ENCODE measurements around the gene NFIA.

DNA sequence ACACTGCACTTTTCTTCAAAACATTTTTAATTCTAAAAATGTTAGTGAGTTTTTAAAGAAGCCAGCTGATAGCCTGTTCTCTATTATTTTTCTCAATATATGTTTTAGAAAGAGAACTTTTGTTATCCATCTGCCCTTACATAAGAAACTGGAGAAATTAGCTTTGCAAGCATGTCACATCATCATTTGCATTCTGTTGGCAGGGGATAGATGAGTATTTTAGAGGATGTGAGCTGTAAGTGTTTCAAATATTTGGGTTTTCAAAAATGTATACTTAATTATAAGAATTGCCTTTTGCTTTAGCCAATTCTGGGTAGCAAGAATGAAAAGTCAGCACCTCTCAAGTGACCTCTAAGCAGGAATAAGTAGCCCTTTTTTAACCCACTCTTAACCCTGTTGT lies 7.4 kb downstream of the NFIA start:
- TF ChIP-seq SIN3A (IDR thresholded peaks at IDR 0.05; ENCODE audit: borderline replicate concordance, insufficient read depth, low read depth, low read length) (no peak), REST (IDR thresholded peaks at IDR 0.05; ENCODE audit: insufficient read depth in 1 of 2, low read depth in 2 of 2, low read length in 1 of 2) (no peak), POLR2AphosphoS5 (IDR thresholded peaks at IDR 0.05; ENCODE audit: low read depth, low read length) (no peak)
- TF ChIP-seq, protein P1, sequence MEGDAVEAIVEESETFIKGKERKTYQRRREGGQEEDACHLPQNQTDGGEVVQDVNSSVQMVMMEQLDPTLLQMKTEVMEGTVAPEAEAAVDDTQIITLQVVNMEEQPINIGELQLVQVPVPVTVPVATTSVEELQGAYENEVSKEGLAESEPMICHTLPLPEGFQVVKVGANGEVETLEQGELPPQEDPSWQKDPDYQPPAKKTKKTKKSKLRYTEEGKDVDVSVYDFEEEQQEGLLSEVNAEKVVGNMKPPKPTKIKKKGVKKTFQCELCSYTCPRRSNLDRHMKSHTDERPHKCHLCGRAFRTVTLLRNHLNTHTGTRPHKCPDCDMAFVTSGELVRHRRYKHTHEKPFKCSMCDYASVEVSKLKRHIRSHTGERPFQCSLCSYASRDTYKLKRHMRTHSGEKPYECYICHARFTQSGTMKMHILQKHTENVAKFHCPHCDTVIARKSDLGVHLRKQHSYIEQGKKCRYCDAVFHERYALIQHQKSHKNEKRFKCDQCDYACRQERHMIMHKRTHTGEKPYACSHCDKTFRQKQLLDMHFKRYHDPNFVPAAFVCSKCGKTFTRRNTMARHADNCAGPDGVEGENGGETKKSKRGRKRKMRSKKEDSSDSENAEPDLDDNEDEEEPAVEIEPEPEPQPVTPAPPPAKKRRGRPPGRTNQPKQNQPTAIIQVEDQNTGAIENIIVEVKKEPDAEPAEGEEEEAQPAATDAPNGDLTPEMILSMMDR (IDR thresholded peaks at IDR 0.05): no peak

Measured in Panc1 (cell line).